GM20000 (cell line): ENCODE measurements around the gene ISM2.

Experiments
- DNase-seq: peaks from one replicate; pipeline ENCODE4 v3.0.0; 2012; ENCODE audit warnings: low spot score
- CTCF ChIP-seq: IDR thresholded peaks from 2 replicates; pipeline ENCODE4 v1.5.1; 2012; ENCODE audit warnings: mild to moderate bottlenecking, control low read depth; ENCODE audit errors: extremely low read depth, missing control alignments

Gene ISM2

GRCh38 chr14:77475432-77476115, 23.0 kb downstream of the ISM2 start:
- TF ChIP-seq CTCF = no peak
- no peak for DNase-seq

- TF ChIP-seq CTCF = no peak
These were observed 24.0 kb downstream of the ISM2 start for GRCh38 chr14:77474479-77475177.

GRCh38 chr14:77473921-77474320, 24.7 kb downstream of the ISM2 start:
- no peak for TF ChIP-seq CTCF
- no peak for DNase-seq

More at GRCh38 chr14:77474479-77475177, 24.0 kb downstream of the ISM2 start:
- DNase-seq = no peak

GRCh38 chr14:77470224-77470870, 28.3 kb downstream of the ISM2 start:
- no peak for TF ChIP-seq CTCF
- DNase-seq = no peak

GRCh38 chr14:77469539-77469938, 29.1 kb downstream of the ISM2 start:
- DNase-seq = no peak
- TF ChIP-seq CTCF = no peak

GRCh38 chr14:77469067-77469505, 29.5 kb downstream of the ISM2 start:
- no peak for TF ChIP-seq CTCF
- no peak for DNase-seq

GRCh38 chr14:77467801-77468200, 30.8 kb downstream of the ISM2 start:
- DNase-seq = no peak
- TF ChIP-seq CTCF = no peak
